22Rv1 (cell line): ENCODE measurements around the gene FLVCR2.

Experiments used
- CTCF ChIP-seq: fragments of 450-650 bp; IDR thresholded peaks from 2 replicates; pipeline ENCODE4 v1.5.1; 2017; ENCODE audit warnings: mild to moderate bottlenecking
- ZFX ChIP-seq: fragments of 450-650 bp; IDR thresholded peaks from 2 replicates; pipeline ENCODE4 v1.6.1; 2017; ENCODE audit warnings: antibody characterized with exemption, borderline replicate concordance

GRCh38 chr14:75561013-75561432 lies 17.4 kb upstream of the FLVCR2 start:
- TF ChIP-seq CTCF (peak; percentile 91), ZFX (no peak)
